Measurements from ENCODE around the gene NCAM1. TPM values are rescaled to one million over a fixed set of nuclear protein-coding genes. Genes with fewer than 3 reads are reported as not detected.

The NCAM1 gene
- total RNA-seq, 1 experiment from 2014 or later, result 0.95 TPM

GRCh38 chr11:113059548-113059947 lies 98.3 kb downstream of the NCAM1 start:
- Mint-ChIP-seq H3K27ac (ENCODE audit: unreplicated experiment) (no peak overlapping the region), H3K27me3 (ENCODE audit: insufficient read depth, unreplicated experiment) (peaks cover 27% of the 10 kb centered on the region), H3K9me3 (ENCODE audit: unreplicated experiment) (no peaks in the 10 kb centered on the region), H3K36me3 (ENCODE audit: insufficient read depth, unreplicated experiment) (no peaks in the 10 kb centered on the region), H3K4me3 (ENCODE audit: unreplicated experiment) (no peak overlapping the region), H3K4me1 (ENCODE audit: low read depth, unreplicated experiment) (no peaks in the 10 kb centered on the region)
- ChIA-PET POLR2A (no interaction called here), CTCF (no interaction called here)
- BruUV-seq (replicated peaks), result no TSS peak
- Histone ChIP-seq H3K4me3 (ENCODE audit: low read depth, low read length) (no peak overlapping the region), H3K9me3 (no peaks in the 10 kb centered on the region), H3K36me3 (ENCODE audit: control insufficient read depth, insufficient read depth, low read length) (no peaks in the 10 kb centered on the region), H3K4me1 (no peaks in the 10 kb centered on the region), H3K27me3 (replicated peaks; ENCODE audit: control insufficient read depth, insufficient read depth, low read length) (no peaks in the 10 kb centered on the region)
- DNase-seq, result no peak
- no peak for TF ChIP-seq CTCF (IDR thresholded peaks at IDR 0.05; ENCODE audit: insufficient read depth in 1 of 2, low read depth in 1 of 2, low read length in 1 of 2, severe bottlenecking in 1 of 2, unreplicated experiment in 1 of 2)
- intact Hi-C loops (cut with micrococcal nuclease; ENCODE audit: unreplicated experiment), result no loop called here

GRCh38 chr11:113065330-113065729 lies 104.1 kb downstream of the NCAM1 start:
- H3K4me1 ChIP-seq, result no peaks in the 10 kb centered on the region
- no peaks in the 10 kb centered on the region for H3K9me3 ChIP-seq
- no peaks in the 10 kb centered on the region for H3K9me3 Mint-ChIP-seq (ENCODE audit: unreplicated experiment)
- H3K4me3 Mint-ChIP-seq (ENCODE audit: unreplicated experiment), result no peak overlapping the region
- BruUV-seq (replicated peaks), result no TSS peak
- TF ChIP-seq CTCF (IDR thresholded peaks at IDR 0.05; ENCODE audit: insufficient read depth in 1 of 2, low read depth in 1 of 2, low read length in 1 of 2, severe bottlenecking in 1 of 2, unreplicated experiment in 1 of 2), result no peak
- no peak for DNase-seq
- no peak overlapping the region for H3K27ac Mint-ChIP-seq (ENCODE audit: unreplicated experiment)
- H3K4me1 Mint-ChIP-seq (ENCODE audit: low read depth, unreplicated experiment), result no peaks in the 10 kb centered on the region
- H3K27me3 ChIP-seq (replicated peaks; ENCODE audit: control insufficient read depth, insufficient read depth, low read length), result peaks cover 1% of the 10 kb centered on the region; the same call in 1 of the 2 replicates
- no peaks in the 10 kb centered on the region for H3K36me3 Mint-ChIP-seq (ENCODE audit: insufficient read depth, unreplicated experiment)
- POLR2A ChIA-PET, result no interaction called here
- CTCF ChIA-PET, result no interaction called here
- H3K36me3 ChIP-seq (ENCODE audit: control insufficient read depth, insufficient read depth, low read length), result no peaks in the 10 kb centered on the region
- intact Hi-C loops (cut with micrococcal nuclease; ENCODE audit: unreplicated experiment), result no loop called here
- no peak overlapping the region for H3K4me3 ChIP-seq (ENCODE audit: low read depth, low read length)
- H3K27me3 Mint-ChIP-seq (ENCODE audit: insufficient read depth, unreplicated experiment), result peaks cover 18% of the 10 kb centered on the region

- Mint-ChIP-seq H3K27ac (ENCODE audit: unreplicated experiment) (no peak overlapping the region), H3K4me1 (ENCODE audit: low read depth, unreplicated experiment) (no peaks in the 10 kb centered on the region), H3K4me3 (ENCODE audit: unreplicated experiment) (no peak overlapping the region), H3K36me3 (ENCODE audit: insufficient read depth, unreplicated experiment) (no peaks in the 10 kb centered on the region), H3K9me3 (ENCODE audit: unreplicated experiment) (no peaks in the 10 kb centered on the region), H3K27me3 (ENCODE audit: insufficient read depth, unreplicated experiment) (peaks cover 3% of the 10 kb centered on the region)
- H3K9me3 ChIP-seq, result no peaks in the 10 kb centered on the region
- BruUV-seq (replicated peaks), result no TSS peak
- POLR2A ChIA-PET, result no interaction called here
- no peak for DNase-seq
- no peak for TF ChIP-seq CTCF (IDR thresholded peaks at IDR 0.05; ENCODE audit: insufficient read depth in 1 of 2, low read depth in 1 of 2, low read length in 1 of 2, severe bottlenecking in 1 of 2, unreplicated experiment in 1 of 2)
- no peaks in the 10 kb centered on the region for H3K4me1 ChIP-seq
- H3K27me3 ChIP-seq (replicated peaks; ENCODE audit: control insufficient read depth, insufficient read depth, low read length), result peaks cover 1% of the 10 kb centered on the region
- CTCF ChIA-PET, result no interaction called here
- intact Hi-C loops (cut with micrococcal nuclease; ENCODE audit: unreplicated experiment), result no loop called here
- H3K4me3 ChIP-seq (ENCODE audit: low read depth, low read length), result no peak overlapping the region
- H3K36me3 ChIP-seq (ENCODE audit: control insufficient read depth, insufficient read depth, low read length), result no peaks in the 10 kb centered on the region
Measured at GRCh38 chr11:113072237-113072858, 111.1 kb downstream of the NCAM1 start.
